ENCODE results near the gene SULT1A1. TPM values are rescaled to one million over a fixed set of nuclear protein-coding genes. Genes with fewer than 3 reads are reported as not detected.

SULT1A1 gene
- 28.6 and 35.3 TPM in 2 replicates for total RNA-seq

DNA sequence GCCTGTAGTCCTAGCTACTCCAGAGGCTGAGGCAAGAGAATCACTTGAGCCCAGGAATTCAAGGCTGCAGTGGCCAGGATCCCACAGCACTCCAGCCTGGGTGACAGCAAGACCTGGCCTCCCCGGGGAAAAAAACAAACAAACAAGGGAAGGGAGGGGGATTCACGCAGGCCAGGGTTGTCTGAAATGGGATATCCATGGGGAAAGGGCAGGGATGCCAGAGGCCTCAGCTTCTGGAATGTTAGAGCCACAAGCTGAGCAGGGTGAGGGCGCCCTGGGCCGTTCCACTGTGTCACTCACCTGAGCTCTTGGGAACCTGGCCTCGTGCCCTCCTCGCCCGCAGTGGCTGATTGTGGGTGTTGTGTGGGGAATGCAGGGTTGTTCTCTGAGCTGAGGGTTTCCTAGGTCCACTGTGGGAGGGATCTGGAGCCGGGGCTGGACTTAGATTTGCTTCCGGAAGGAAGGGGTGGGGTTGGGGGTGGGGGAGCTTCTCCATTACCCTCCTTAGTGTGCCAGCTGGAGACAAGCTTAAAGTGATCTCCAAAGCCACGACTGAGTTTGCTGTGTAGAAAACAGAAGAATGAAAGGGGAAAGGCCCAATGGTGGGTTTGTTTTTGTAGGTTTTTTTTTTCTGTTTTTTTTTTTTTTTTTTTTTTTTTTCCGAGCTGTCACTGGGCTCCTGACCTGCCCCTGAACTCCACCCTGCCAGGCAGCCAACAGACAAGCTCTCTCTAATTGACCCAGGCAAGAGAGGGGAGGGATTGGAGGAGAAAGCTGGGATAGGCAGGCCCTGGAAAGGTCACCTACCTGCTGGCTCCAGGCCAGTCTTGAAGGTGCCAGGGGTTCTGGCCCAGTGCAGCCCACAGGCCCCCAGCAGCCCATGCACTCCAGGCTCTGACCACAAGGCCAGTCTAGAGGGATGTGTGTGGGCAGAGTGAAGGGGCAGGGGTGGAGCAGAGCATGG, at the start of gene SULT1A1:
Gene SULT1A1 (minus strand): TSS at position 414 of the 964 bp plus-strand sequence. CDS start 1,189 bp downstream, outside the sequence.

DNA sequence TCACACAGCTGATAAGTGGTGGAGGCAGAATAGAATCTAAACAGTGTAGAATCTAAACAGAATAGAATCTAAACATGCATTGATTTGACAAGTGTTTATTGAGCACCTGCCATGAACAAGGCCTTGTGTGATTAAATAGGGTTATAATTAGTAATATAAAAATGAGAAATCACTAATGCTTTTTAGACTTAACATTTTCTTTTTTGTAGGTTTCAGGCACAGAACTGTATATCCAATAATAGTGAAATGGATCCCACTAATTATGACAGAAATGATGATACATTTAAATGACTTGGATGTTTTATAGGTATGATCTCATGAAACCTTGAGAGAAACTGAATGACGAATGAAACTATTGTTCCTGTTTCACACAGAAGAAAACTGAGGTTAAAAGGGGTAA, 27.9 kb upstream of the SULT1A1 start, which contains the start of gene NPIPB8:
Gene NPIPB8 (plus strand): TSS at position 301 of the 400 bp plus-strand sequence. CDS start 296 bp downstream, outside the sequence.

DNA sequence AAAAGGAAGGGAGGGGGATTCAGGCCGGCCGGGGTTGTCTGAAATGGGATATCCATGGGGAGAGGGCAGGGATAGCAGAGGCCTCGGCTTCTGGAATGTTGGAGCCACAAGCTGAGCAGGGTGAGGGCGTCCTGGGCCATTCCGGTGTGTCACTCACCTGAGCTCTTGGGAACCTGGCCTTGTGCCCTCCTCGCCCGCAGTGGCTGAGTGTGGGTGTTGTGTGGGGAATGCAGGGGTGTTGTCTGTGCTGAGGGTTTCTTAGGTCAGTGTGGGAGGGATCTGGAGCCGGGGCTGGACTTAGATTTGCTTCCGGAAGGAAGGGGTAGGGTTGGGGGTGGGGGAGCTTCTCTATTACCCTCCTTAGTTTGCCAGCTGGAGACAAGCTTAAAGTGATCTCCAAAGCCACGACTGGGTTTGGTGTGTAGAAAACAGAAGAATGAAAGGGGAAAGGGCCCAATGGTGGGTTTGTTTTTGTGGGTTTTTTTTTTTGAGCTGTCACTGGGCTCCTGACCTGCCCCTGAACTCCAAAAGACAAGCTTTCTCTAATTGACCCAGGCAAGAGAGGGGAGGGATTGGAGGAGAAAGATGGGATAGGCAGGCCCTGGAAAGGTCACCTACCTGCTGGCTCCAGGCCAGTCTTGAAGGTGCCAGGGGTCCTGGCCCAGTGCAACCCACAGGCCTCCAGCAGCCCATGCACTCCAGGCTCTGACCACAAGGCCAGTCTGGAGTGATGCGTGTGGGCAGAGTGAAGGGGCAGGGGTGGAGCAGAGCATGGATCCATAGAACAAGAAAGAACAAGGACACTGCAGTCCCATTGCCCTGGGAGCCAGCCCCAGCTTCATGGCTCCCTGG, 12.8 kb downstream of the SULT1A1 start, which contains the start of gene SULT1A2:
Gene SULT1A2 (minus strand): TSS at position 211 of the 852 bp plus-strand sequence. CDS start 1,120 bp downstream, outside the sequence.

Other genes starting within 250 kb of the SULT1A1 start
- 0.06 TPM in 1 of 2 replicates, not detected in the other for gene NPIPB6, start 246.5 kb downstream of the SULT1A1 start, total RNA-seq
- gene EIF3CL, start 206.2 kb downstream of the SULT1A1 start, total RNA-seq = 192 and 243 TPM in 2 replicates
- gene NPIPB7, start 137.7 kb downstream of the SULT1A1 start, total RNA-seq = not detected in 2 replicates
- 14.1 and 19.2 TPM in 2 replicates for gene CLN3, start 118.0 kb downstream of the SULT1A1 start, total RNA-seq
- not detected in 2 replicates for gene APOBR, start 115.4 kb downstream of the SULT1A1 start, total RNA-seq
- gene IL27, start 103.2 kb downstream of the SULT1A1 start, total RNA-seq = not detected in 2 replicates
- gene NUPR1, start 71.1 kb downstream of the SULT1A1 start, total RNA-seq = 40.7 and 57.5 TPM in 2 replicates
- 11.8 and 13.4 TPM in 2 replicates for gene SGF29, start 56.1 kb downstream of the SULT1A1 start, total RNA-seq
- 2.7 and 3.1 TPM in 2 replicates for gene SULT1A2, start 13.0 kb downstream of the SULT1A1 start, total RNA-seq
- gene NPIPB8, start 28.0 kb upstream of the SULT1A1 start, total RNA-seq = 0.06 TPM in 1 of 2 replicates, not detected in the other
- gene EIF3C, start 101.4 kb upstream of the SULT1A1 start, total RNA-seq = 304 and 379 TPM in 2 replicates
- 1.0 TPM in 1 of 2 replicates, not detected in the other for gene NPIPB9, start 141.7 kb upstream of the SULT1A1 start, total RNA-seq
- gene ATXN2L, start 213.0 kb upstream of the SULT1A1 start, total RNA-seq = 51.1 and 69.8 TPM in 2 replicates
- gene TUFM, start 236.3 kb upstream of the SULT1A1 start, total RNA-seq = 116 and 129 TPM in 2 replicates

Measured in cardiac ventricle fibroblast (primary cell).